ENCODE measurements around the gene S100A1.
A peak's percentile ranks its signal among the peaks of the same experiment; 100 is the strongest.

S100A1 gene

GRCh38 chr1:153610811-153611301 is 17.4 kb upstream of the S100A1 start:
- DNase-seq = no peak

GRCh38 chr1:153611356-153611755 is 16.9 kb upstream of the S100A1 start:
- DNase-seq = no peak

GRCh38 chr1:153612111-153612754 is 16.0 kb upstream of the S100A1 start:
- no peak for DNase-seq

GRCh38 chr1:153612755-153613331 is 15.4 kb upstream of the S100A1 start, which contains the start of gene S100A16:
Gene S100A16 (minus strand): TSS chr1:153613137. CDS start chr1:153608151, 4,986 bp downstream.
- no peak for DNase-seq

- DNase-seq = no peak
Observed at GRCh38 chr1:153613406-153613805, 14.8 kb upstream of the S100A1 start.

GRCh38 chr1:153614189-153614900 is 13.9 kb upstream of the S100A1 start:
- DNase-seq = no peak

GRCh38 chr1:153614906-153615305 is 13.3 kb upstream of the S100A1 start:
- DNase-seq = no peak

- DNase-seq = no peak
Observed at GRCh38 chr1:153615406-153615805, 12.8 kb upstream of the S100A1 start.

GRCh38 chr1:153616144-153616916 is 11.9 kb upstream of the S100A1 start, which contains the start of gene S100A14:
Gene S100A14 (minus strand): TSS chr1:153616325. CDS start chr1:153615858, 467 bp downstream.
- DNase-seq = no peak

GRCh38 chr1:153616917-153617311 is 11.3 kb upstream of the S100A1 start:
- no peak for DNase-seq

- DNase-seq = peak; percentile 62 to 69
Observed at GRCh38 chr1:153617663-153618062, 10.6 kb upstream of the S100A1 start.

GRCh38 chr1:153619171-153619570 is 9.1 kb upstream of the S100A1 start:
- DNase-seq = no peak

- DNase-seq = no peak
Observed at GRCh38 chr1:153623101-153623500, 5.1 kb upstream of the S100A1 start.

- no peak for DNase-seq
Observed at GRCh38 chr1:153624965-153625611, 3.1 kb upstream of the S100A1 start.

- DNase-seq = no peak
Observed at GRCh38 chr1:153626477-153626903, 1.7 kb upstream of the S100A1 start.

GRCh38 chr1:153626904-153627714 is 1.1 kb upstream of the S100A1 start, which contains the start of gene S100A13:
Gene S100A13 (minus strand): TSS chr1:153627505. CDS start chr1:153626472, 1,033 bp downstream.
- DNase-seq = peak in 1 of 2 donors; percentile 16

- no peak for DNase-seq
Observed at GRCh38 chr1:153628638-153629342, 556 bp downstream of the S100A1 start.

GRCh38 chr1:153629343-153629665 is 1.1 kb downstream of the S100A1 start:
- DNase-seq = no peak

GRCh38 chr1:153629971-153630370 is 1.7 kb downstream of the S100A1 start:
- no peak for DNase-seq

- no peak for DNase-seq
Observed at GRCh38 chr1:153630384-153630783, 2.1 kb downstream of the S100A1 start.

Data from CD4-positive, alpha-beta T cell treated with Interleukin-4 for 1 hour (primary cell).